Measurements from ENCODE around the gene COPS3.

The COPS3 gene

GRCh38 chr17:17313350-17313991, 32.4 kb upstream of the COPS3 start:
- TF ChIP-seq RAD21 (IDR thresholded peaks at IDR 0.05; ENCODE audit: low read depth): peak; percentile 42; the same call in 1 of the 2 replicates
- TF ChIP-seq TEAD4 (IDR thresholded peaks at IDR 0.05): no peak

- TF ChIP-seq, protein P1, sequence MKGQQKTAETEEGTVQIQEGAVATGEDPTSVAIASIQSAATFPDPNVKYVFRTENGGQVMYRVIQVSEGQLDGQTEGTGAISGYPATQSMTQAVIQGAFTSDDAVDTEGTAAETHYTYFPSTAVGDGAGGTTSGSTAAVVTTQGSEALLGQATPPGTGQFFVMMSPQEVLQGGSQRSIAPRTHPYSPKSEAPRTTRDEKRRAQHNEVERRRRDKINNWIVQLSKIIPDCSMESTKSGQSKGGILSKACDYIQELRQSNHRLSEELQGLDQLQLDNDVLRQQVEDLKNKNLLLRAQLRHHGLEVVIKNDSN (IDR thresholded peaks at IDR 0.05): no peak
These were observed 28.3 kb upstream of the COPS3 start for GRCh38 chr17:17309356-17309755.

GRCh38 chr17:17305281-17305801, 24.3 kb upstream of the COPS3 start:
- no peak for TF ChIP-seq YY1 (IDR thresholded peaks at IDR 0.05; ENCODE audit: low read depth)
- TF ChIP-seq, protein P1 (IDR thresholded peaks at IDR 0.05): peak; percentile 68

DNA sequence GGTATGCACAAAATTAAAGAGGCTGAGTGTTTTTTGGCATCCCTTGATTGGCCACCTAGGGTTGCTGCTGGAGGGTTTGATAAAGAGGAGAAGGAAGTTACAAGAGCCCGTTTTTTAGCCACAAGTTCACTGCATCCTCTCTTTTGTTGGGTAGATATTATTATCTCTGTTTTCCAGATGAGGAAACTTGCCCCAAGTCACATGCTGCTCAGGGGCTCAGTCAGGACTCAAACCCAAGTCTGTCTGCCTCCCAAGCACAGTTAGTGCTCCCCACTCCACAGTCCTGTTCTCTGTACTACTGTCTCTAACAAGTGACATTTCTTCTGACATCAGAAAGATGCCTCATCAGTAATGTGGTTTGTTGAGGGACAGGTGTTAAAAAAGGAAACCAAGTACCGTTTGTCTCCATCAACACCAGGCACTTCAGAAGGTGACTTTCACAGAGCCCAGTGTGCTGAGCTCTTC, 23.5 kb upstream of the COPS3 start:
- no peak for TF ChIP-seq YY1 (IDR thresholded peaks at IDR 0.05; ENCODE audit: low read depth)
- TF ChIP-seq EP300 (IDR thresholded peaks at IDR 0.05; ENCODE audit: borderline replicate concordance): no peak
- no peak for TF ChIP-seq CEBPB (IDR thresholded peaks at IDR 0.05)
- no peak for TF ChIP-seq FOXM1 (IDR thresholded peaks at IDR 0.05; ENCODE audit: borderline replicate concordance, low read depth)
- no peak for TF ChIP-seq NFIC (IDR thresholded peaks at IDR 0.05)
- TF ChIP-seq TCF12 (IDR thresholded peaks at IDR 0.05; ENCODE audit: low read depth): no peak
- TF ChIP-seq TEAD4 (IDR thresholded peaks at IDR 0.05): no peak
- TF ChIP-seq ZBTB7A (IDR thresholded peaks at IDR 0.05; ENCODE audit: low read depth): no peak
- TF ChIP-seq, protein P1 (IDR thresholded peaks at IDR 0.05): no peak
- TF ChIP-seq RAD21 (IDR thresholded peaks at IDR 0.05; ENCODE audit: low read depth): no peak
- TF ChIP-seq, protein P2, sequence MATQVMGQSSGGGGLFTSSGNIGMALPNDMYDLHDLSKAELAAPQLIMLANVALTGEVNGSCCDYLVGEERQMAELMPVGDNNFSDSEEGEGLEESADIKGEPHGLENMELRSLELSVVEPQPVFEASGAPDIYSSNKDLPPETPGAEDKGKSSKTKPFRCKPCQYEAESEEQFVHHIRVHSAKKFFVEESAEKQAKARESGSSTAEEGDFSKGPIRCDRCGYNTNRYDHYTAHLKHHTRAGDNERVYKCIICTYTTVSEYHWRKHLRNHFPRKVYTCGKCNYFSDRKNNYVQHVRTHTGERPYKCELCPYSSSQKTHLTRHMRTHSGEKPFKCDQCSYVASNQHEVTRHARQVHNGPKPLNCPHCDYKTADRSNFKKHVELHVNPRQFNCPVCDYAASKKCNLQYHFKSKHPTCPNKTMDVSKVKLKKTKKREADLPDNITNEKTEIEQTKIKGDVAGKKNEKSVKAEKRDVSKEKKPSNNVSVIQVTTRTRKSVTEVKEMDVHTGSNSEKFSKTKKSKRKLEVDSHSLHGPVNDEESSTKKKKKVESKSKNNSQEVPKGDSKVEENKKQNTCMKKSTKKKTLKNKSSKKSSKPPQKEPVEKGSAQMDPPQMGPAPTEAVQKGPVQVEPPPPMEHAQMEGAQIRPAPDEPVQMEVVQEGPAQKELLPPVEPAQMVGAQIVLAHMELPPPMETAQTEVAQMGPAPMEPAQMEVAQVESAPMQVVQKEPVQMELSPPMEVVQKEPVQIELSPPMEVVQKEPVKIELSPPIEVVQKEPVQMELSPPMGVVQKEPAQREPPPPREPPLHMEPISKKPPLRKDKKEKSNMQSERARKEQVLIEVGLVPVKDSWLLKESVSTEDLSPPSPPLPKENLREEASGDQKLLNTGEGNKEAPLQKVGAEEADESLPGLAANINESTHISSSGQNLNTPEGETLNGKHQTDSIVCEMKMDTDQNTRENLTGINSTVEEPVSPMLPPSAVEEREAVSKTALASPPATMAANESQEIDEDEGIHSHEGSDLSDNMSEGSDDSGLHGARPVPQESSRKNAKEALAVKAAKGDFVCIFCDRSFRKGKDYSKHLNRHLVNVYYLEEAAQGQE (IDR thresholded peaks at IDR 0.05; ENCODE audit: low read depth): no peak
- no peak for TF ChIP-seq TAF1 (IDR thresholded peaks at IDR 0.05; ENCODE audit: low read depth)
- TF ChIP-seq CREB1 (IDR thresholded peaks at IDR 0.05; ENCODE audit: low read depth): no peak
- no peak for TF ChIP-seq EGR1 (IDR thresholded peaks at IDR 0.05)
- TF ChIP-seq, protein P3, sequence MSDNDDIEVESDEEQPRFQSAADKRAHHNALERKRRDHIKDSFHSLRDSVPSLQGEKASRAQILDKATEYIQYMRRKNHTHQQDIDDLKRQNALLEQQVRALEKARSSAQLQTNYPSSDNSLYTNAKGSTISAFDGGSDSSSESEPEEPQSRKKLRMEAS (IDR thresholded peaks at IDR 0.05): no peak

GRCh38 chr17:17303847-17304490, 22.9 kb upstream of the COPS3 start:
- no peak for TF ChIP-seq TAF1 (IDR thresholded peaks at IDR 0.05; ENCODE audit: low read depth)
- peak; percentile 41 for TF ChIP-seq NFIC (IDR thresholded peaks at IDR 0.05)

DNA sequence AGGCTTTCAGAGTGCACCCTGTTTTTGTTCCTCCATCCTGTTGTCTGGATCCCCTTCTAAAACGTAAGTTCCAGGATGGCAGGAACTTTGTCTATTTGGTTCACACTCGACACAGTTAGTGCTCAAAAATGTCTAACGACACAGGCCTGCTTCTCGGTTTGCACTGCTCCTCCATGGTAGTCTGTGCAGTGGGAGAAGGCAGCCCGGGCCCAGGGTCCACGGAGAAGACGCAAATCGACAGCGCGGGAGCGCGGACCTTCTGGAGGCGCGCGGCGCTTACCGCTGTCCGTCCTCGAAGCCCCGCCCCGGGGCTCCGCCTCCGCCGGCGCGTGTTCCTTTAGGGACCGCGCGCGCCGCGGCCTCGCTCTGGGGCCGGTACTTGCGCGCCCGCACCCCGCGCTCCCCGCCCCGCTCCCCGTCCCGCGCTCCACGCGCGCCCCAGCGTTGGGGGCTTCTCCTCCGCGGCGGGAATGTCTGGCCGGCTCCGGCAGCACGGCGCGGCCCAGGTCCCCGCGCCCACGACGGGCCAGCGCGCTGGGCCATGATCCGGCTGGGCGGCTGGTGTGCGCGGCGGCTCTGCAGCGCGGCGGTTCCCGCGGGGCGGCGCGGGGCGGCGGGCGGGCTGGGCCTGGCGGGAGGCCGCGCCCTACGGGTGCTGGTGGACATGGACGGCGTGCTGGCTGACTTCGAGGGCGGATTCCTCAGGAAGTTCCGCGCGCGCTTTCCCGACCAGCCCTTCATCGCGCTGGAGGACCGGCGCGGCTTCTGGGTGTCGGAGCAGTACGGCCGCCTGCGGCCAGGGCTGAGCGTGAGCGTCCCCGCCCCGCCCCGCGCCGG, 22.2 kb upstream of the COPS3 start, which contains the start of gene NT5M:
TSS of gene NT5M (plus strand) at position 364 of the 837 bp plus-strand sequence. CDS start at position 542, 178 bp downstream.
- TF ChIP-seq, protein P3 (IDR thresholded peaks at IDR 0.05): peak; percentile 87
- TF ChIP-seq CEBPB (IDR thresholded peaks at IDR 0.05): no peak

GRCh38 chr17:17300624-17301568, 19.9 kb upstream of the COPS3 start:
- TF ChIP-seq EGR1 (IDR thresholded peaks at IDR 0.05): no peak
- TF ChIP-seq, protein P2 (IDR thresholded peaks at IDR 0.05; ENCODE audit: low read depth): no peak
- TF ChIP-seq ZBTB7A (IDR thresholded peaks at IDR 0.05; ENCODE audit: low read depth): no peak
- no peak for TF ChIP-seq RAD21 (IDR thresholded peaks at IDR 0.05; ENCODE audit: low read depth)
- TF ChIP-seq TEAD4 (IDR thresholded peaks at IDR 0.05): no peak
- no peak for TF ChIP-seq YY1 (IDR thresholded peaks at IDR 0.05; ENCODE audit: low read depth)
- no peak for TF ChIP-seq EP300 (IDR thresholded peaks at IDR 0.05; ENCODE audit: borderline replicate concordance)
- TF ChIP-seq, protein P3 (IDR thresholded peaks at IDR 0.05): no peak
- no peak for TF ChIP-seq FOXM1 (IDR thresholded peaks at IDR 0.05; ENCODE audit: borderline replicate concordance, low read depth)
- TF ChIP-seq CREB1 (IDR thresholded peaks at IDR 0.05; ENCODE audit: low read depth): no peak
- no peak for TF ChIP-seq NFIC (IDR thresholded peaks at IDR 0.05)
- TF ChIP-seq, protein P1 (IDR thresholded peaks at IDR 0.05): no peak
